Suppressor macrophage treated with lipopolysaccharide for 1 hour (primary cell): ENCODE results near the gene SIM1.
"Not testable (repeated sequence)": the region's sequence is repeated elsewhere in the genome, so short reads cannot be mapped to it uniquely, and the experiment has no call there.

ENCODE experiments used
- DNase-seq, 3 donors: peaks; one replicate each; pipeline ENCODE4 v3.0.0-alpha.2; 2020 to 2022

The SIM1 gene

GRCh38 chr6:100417036-100417435 is 47.7 kb downstream of the SIM1 start:
- DNase-seq, result no peak

DNA sequence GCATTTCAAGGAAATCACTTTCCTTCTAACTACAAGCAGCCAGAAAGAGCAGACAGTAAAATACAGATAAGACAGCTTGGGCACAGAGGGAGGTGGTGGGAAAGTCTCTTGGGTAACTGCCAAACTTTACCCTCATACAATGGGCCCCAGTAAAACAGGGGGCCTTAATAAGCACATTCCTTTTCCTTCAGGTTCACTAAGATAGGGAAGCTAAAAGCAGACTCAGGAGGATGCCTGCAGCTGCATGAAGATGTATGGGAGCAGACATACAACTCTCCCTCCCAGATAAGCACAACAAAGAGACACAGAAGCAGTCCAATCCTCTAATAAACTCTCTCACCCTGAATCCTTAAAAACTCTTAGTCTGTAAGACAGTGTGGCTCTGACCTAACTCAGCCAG is 49.0 kb downstream of the SIM1 start:
- no peak for DNase-seq

GRCh38 chr6:100412872-100413271 is 51.8 kb downstream of the SIM1 start:
- no peak for DNase-seq

- DNase-seq, result no peak
Measured at GRCh38 chr6:100404051-100404450, 60.7 kb downstream of the SIM1 start.

DNA sequence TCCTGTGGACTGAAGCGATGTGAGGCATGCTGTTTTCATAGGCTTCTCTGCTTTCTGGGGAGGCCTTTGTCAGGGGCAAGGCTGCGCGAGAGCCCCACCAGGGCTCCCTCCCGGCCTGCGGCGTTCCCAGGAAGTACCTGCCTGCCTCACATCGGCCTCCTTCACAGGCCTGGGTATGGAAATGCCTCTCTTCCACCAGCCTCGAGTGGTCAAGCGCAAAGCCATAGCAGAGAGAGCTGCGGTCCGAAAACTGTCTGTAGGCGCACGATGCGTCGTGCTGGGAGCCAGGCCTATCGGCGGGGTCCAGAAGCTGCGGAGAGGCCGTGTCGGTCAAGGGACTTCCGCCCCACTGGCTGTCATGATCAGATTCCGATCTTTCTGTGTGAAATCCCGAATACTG is 71.2 kb downstream of the SIM1 start:
- DNase-seq, result no peak

GRCh38 chr6:100392423-100392822 is 72.3 kb downstream of the SIM1 start:
- no peak for DNase-seq

DNA sequence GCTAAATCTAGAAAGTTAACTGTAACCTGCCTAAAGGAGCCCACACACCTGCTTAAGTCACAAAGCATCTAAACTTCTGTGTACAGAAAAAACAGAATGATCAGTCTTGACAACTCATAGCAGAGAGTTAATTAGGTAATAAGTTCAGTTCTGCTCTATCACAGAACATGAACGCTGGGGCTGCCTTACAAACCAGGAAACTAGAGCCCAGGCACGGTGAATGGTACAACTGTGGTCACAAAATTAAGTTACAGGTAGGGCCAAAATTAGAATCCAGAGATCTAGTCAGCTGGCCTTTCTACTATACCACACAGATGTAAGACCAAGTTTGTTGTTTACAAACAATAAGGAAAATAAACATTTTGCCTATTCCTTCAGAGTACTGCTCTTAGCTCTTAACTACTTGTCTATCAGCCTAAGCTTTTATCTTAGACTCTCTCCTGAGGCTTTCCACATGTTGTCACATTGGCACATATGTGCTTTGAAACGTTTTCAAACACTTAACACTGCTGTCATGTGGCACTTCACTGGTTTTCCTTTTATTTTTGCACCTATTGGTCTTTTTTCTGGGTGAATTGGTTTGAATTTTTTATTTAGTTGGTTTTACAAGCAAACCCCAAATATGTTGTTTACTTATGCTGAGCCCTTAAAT is 75.7 kb downstream of the SIM1 start:
- DNase-seq, result no peak

DNA sequence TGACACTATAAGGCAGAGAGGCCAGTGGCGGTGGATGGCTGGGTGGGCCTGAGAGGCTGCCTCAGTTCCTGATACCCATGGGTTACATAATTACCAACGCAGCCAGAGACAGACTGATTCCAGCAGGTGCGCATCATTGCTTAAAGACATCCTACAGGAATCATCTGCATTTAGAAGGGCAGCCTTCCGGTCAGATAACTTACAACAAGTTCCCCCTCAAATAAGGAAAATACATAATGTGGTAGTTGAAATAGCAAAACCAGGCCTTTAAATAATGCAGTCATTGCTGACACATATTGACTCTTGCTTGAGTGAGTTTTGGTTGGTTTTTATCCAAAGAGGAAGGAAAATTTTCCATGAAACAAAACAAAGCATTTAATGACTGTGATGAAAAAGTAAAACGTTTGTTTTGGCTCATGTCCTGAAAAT is 81.9 kb downstream of the SIM1 start:
- DNase-seq, result no peak

- DNase-seq, result no peak
Measured at GRCh38 chr6:100382031-100382430, 82.7 kb downstream of the SIM1 start.

GRCh38 chr6:100381111-100381510 is 83.6 kb downstream of the SIM1 start:
- no peak for DNase-seq

GRCh38 chr6:100379386-100379785 is 85.3 kb downstream of the SIM1 start:
- no peak for DNase-seq

- DNase-seq, result no peak
Measured at GRCh38 chr6:100378576-100378975, 86.1 kb downstream of the SIM1 start.

DNA sequence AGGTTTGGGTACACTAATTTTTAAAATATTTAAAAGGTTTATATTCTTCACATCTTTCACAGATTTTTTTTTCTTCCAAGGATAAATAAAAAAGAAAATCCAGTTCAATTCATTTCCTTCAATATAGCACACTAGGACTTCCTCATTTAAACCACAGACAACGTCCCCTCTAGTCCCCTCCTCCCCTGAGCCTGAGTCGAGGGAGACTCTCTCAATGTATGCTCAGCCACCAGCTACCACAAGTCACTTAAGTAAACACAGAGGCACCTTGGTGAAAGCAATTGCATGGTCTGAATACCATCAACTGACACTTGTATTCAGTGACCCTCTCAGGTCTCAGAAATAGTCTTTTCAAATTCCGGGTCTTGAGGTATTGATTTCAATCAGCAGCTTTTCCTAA is 88.6 kb downstream of the SIM1 start:
- peak in 1 of 3 donors; percentile 10 for DNase-seq

DNA sequence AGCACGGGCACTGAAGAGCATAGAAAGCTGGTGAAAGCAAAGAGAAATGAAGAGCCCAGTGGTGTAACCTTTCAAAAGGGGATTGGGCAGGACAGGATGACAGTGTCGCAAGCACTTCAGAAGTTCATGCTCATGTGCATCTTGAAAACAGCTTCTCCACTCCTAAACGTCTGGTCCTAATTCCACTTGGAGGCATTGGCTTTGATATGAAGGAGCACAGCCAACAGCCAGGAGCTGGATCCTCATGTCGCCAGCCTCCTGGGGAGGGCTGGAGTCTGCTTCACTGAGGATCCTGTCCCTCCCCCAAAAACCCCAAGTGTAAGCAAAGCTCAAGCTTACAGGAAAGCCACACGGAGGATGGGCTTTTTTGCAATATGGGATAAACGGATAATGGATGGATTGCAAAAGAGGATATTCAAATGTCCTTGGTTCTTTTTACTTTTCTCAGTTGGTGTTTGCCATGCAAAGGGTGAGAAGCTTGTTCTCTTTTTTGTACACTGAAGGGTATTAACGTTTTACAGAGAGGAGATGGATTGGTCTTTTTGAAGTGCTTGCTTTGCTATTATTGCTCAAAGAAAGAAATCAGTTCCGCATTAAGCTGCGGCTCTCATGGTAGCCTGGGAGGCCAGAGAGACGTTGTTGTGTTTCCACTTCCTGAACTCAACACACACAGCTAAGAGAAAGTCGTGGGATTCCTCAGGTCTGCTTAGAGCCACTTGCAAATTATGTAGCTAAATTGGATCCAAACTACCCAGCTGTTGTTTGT is 92.2 kb downstream of the SIM1 start:
- no peak for DNase-seq

- no peak for DNase-seq
Measured at GRCh38 chr6:100371591-100371990, 93.1 kb downstream of the SIM1 start.

DNA sequence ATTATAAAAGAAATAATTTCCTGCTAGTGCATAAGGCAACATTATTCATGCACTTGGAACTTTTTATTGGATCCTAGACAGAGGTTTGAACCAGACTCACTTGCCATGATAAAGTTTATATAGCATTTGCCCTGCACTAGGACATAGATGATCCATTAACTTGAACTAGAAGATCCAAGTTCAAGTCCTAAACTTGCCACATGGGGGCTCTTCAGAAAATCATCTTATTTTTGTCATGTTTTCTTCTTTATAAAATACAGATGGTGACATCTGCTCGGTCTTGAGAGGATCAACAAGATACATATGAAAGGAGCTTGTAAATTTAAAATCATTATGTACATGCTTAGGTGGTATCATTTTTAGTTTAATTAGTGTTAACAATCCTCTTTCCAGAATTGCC is 94.5 kb downstream of the SIM1 start:
- DNase-seq, result peak in 1 of 3 donors; percentile 12

DNA sequence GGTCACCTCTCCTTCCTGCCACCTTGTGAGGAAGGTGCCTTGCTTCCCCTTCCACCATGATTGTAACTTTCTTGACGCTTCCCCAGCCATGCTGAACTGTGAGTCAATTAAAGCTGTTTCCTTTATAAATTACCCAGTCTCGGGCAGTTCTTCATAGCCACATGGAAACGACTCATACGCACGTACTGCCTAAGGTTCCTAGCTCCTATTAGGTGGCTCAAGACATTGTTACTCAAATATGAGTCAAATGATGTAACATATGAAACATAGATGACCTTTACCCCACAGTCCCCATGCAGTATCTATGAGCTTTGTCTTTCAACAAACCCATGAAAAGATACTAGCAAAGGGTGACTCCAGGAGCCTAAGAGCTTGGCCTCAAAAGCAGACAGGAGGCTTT is 98.3 kb downstream of the SIM1 start:
- peak; percentile 58 to 68 (median 66) for DNase-seq

DNA sequence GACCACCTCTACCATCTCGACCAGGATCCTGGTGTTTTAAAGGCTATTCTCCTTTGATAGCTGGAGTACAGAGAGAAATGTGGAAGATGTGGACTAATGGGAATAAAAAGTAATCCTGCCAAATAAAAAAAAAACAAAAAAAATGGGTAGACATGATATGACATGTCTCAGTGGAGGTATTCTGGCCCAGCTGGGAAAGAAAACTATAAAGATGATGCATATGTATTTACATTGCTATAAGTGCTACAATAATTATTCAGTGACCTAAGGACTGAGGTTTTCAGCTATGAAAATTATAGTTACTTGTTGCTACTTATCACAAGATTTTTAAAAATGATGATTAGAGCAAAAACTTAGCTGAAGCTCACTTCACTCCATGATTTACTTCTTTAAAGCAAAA is 101.1 kb downstream of the SIM1 start:
- no peak for DNase-seq

DNA sequence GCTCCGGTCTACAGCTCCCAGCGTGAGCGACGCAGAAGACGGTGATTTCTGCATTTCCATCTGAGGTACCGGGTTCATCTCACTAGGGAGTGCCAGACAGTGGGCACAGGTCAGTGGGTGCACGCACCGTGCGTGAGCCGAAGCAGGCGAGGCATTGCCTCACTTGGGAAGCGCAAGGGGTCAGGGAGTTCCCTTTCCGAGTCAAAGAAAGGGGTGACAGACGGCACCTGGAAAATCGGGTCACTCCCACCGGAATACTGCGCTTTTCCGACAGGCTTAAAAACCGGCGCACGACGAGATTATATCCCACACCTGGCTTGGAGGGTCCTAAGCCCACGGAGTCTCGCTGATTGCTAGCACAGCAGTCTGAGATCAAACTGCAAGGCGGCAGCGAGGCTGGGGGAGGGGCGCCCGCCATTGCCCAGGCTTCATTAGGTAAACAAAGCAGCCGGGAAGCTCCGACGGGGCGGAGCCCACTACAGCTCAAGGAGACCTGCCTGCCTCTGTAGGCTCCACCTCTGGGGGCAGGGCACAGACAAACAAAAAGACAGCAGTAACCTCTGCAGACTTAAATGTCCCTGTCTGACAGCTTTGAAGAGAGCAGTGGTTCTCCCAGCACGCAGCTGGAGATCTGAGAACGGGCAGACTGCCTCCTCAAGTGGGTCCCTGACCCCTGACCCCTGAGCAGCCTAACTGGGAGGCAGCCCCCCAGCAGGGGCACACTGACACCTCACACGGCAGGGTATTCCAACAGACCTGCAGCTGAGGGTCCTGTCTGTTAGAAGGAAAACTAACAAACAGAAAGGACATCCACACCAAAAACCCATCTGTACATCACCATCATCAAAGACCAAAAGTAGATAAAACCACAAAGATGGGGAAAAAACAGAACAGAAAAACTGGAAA is 109.7 kb downstream of the SIM1 start:
- not testable (repeated sequence) for DNase-seq

- no peak for DNase-seq
Measured at GRCh38 chr6:100353276-100354015, 111.3 kb downstream of the SIM1 start.

GRCh38 chr6:100350139-100350538 is 114.6 kb downstream of the SIM1 start:
- no peak for DNase-seq

GRCh38 chr6:100349366-100349765 is 115.4 kb downstream of the SIM1 start:
- DNase-seq, result no peak
